Fibroblast of the aortic adventitia (primary cell): Measurements from ENCODE around the gene ESR1. TPM values are rescaled to one million over a fixed set of nuclear protein-coding genes. Genes with fewer than 3 reads are reported as not detected.

ENCODE experiments used
- DNase-seq: peaks from one replicate; pipeline ENCODE4 v3.0.0-alpha.2; 2010; ENCODE audit warnings: low read depth
- H3K4me3 ChIP-seq: 2 replicates; pipeline ENCODE4 v1.5.1; 2011; ENCODE audit warnings: low read depth, mild to moderate bottlenecking, control low read depth, low read length, moderate library complexity
- CTCF ChIP-seq: IDR thresholded peaks from 2 replicates; pipeline ENCODE4 v1.5.1; 2011; ENCODE audit warnings: mild to moderate bottlenecking, low read length, control low read depth, inconsistent platforms; ENCODE audit not compliant: insufficient read depth
- total RNA-seq: library from RNA; depleted of rRNA; stranded (reverse); fragments of >200 nt; gene quantifications from 2 replicates; pipeline ENCODE4 v1.2.3, GENCODE V29; 2012; ENCODE audit warnings: low replicate concordance

The ESR1 gene
- total RNA-seq, 1 donor = 2.7 TPM

GRCh38 chr6:151811081-151811480 is 3.6 kb downstream of the ESR1 start:
- DNase-seq = no peak
- no peak overlapping the region for H3K4me3 ChIP-seq
- no peak for TF ChIP-seq CTCF

- no peak for DNase-seq
- TF ChIP-seq CTCF = no peak
- H3K4me3 ChIP-seq = no peak overlapping the region
Observed at GRCh38 chr6:151813858-151814257, 6.4 kb downstream of the ESR1 start.

- no peak for TF ChIP-seq CTCF
- no peak overlapping the region for H3K4me3 ChIP-seq
- DNase-seq = no peak
Observed at GRCh38 chr6:151814614-151815013, 7.1 kb downstream of the ESR1 start.

- no peak for DNase-seq
- H3K4me3 ChIP-seq = no peak overlapping the region
- no peak for TF ChIP-seq CTCF
Observed at GRCh38 chr6:151822252-151823111, 15.0 kb downstream of the ESR1 start.

- TF ChIP-seq CTCF = no peak
- no peak overlapping the region for H3K4me3 ChIP-seq
- DNase-seq = no peak
Observed at GRCh38 chr6:151826517-151827142, 19.1 kb downstream of the ESR1 start.

- H3K4me3 ChIP-seq = no peak overlapping the region
- no peak for TF ChIP-seq CTCF
- DNase-seq = no peak
Observed at GRCh38 chr6:151832710-151833109, 25.2 kb downstream of the ESR1 start.
